Ishikawa (cell line): Measurements from ENCODE around the gene MACROD2.

Source experiments
- TCF12 ChIP-seq: IDR thresholded peaks from 2 replicates; pipeline ENCODE4 v1.6.1; 2012; ENCODE audit warnings: low read depth
- TF ChIP-seq, protein P1 (sequence below): IDR thresholded peaks from 2 replicates; pipeline ENCODE4 v1.6.1; 2012; ENCODE audit warnings: low read depth, mild to moderate bottlenecking

DNA sequence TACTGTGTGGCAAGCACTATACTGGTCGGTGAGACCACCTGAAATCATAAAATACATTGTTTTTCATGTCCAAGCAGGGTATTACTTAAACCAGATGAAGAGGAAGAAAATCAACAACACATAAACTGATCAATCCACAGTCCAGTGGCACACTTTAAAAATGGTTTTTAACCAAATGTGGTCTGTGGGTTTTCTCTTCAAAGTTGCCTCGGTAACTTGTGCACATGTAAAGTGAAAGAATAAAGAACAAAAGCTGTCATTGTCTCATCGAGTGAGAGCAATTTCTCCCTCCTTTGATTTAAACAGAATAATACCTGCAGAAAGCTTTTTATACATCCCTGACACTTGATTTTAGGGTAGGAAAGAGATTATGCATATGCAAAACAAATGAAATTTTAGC is 338.4 kb downstream of the MACROD2 start:
- TF ChIP-seq, protein P1, sequence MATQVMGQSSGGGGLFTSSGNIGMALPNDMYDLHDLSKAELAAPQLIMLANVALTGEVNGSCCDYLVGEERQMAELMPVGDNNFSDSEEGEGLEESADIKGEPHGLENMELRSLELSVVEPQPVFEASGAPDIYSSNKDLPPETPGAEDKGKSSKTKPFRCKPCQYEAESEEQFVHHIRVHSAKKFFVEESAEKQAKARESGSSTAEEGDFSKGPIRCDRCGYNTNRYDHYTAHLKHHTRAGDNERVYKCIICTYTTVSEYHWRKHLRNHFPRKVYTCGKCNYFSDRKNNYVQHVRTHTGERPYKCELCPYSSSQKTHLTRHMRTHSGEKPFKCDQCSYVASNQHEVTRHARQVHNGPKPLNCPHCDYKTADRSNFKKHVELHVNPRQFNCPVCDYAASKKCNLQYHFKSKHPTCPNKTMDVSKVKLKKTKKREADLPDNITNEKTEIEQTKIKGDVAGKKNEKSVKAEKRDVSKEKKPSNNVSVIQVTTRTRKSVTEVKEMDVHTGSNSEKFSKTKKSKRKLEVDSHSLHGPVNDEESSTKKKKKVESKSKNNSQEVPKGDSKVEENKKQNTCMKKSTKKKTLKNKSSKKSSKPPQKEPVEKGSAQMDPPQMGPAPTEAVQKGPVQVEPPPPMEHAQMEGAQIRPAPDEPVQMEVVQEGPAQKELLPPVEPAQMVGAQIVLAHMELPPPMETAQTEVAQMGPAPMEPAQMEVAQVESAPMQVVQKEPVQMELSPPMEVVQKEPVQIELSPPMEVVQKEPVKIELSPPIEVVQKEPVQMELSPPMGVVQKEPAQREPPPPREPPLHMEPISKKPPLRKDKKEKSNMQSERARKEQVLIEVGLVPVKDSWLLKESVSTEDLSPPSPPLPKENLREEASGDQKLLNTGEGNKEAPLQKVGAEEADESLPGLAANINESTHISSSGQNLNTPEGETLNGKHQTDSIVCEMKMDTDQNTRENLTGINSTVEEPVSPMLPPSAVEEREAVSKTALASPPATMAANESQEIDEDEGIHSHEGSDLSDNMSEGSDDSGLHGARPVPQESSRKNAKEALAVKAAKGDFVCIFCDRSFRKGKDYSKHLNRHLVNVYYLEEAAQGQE, result no peak
- TF ChIP-seq TCF12, result no peak
